T-helper 1 cell treated with Interleukin-12 subunit alpha and Interleukin-12 subunit beta and Interleukin-4 antibody, amounts not matched to agents 30 ng/mL and 1 ng/mL, for 36 hours (primary cell): ENCODE results near the gene SMC3. TPM values are rescaled to one million over a fixed set of nuclear protein-coding genes. Genes with fewer than 3 reads are reported as not detected.

Experiments
- intact Hi-C: fragments of 100-400 bp; cut with micrococcal nuclease; formaldehyde crosslinking; loops from one replicate; pipeline ENCODE4 v1.15.1; 2024
- total RNA-seq: library from RNA; stranded (reverse); gene quantifications from 2 replicates; pipeline ENCODE4 v1.2.3, GENCODE V29; 2022

The SMC3 gene
- total RNA-seq, 1 donor from 2014 or later = 68.6 TPM

GRCh38 chr10:110643653-110644597, 76.4 kb downstream of the SMC3 start, which contains the start of gene RBM20:
Gene RBM20 (plus strand): TSS chr10:110644336. CDS start chr10:110644455, 119 bp downstream.
- intact Hi-C loops = loop anchor here (2.0 kb wide), 1 partner anchor 29 kb away; no protein-coding TSS in a partner anchor

GRCh38 chr10:110644598-110645462, 77.3 kb downstream of the SMC3 start:
- intact Hi-C loops = no loop called here

- intact Hi-C loops = no loop called here
Measured at GRCh38 chr10:110646417-110647135, 79.1 kb downstream of the SMC3 start.

GRCh38 chr10:110647136-110647430, 79.6 kb downstream of the SMC3 start:
- intact Hi-C loops = no loop called here

- intact Hi-C loops = no loop called here
Measured at GRCh38 chr10:110648692-110649346, 81.3 kb downstream of the SMC3 start.

DNA sequence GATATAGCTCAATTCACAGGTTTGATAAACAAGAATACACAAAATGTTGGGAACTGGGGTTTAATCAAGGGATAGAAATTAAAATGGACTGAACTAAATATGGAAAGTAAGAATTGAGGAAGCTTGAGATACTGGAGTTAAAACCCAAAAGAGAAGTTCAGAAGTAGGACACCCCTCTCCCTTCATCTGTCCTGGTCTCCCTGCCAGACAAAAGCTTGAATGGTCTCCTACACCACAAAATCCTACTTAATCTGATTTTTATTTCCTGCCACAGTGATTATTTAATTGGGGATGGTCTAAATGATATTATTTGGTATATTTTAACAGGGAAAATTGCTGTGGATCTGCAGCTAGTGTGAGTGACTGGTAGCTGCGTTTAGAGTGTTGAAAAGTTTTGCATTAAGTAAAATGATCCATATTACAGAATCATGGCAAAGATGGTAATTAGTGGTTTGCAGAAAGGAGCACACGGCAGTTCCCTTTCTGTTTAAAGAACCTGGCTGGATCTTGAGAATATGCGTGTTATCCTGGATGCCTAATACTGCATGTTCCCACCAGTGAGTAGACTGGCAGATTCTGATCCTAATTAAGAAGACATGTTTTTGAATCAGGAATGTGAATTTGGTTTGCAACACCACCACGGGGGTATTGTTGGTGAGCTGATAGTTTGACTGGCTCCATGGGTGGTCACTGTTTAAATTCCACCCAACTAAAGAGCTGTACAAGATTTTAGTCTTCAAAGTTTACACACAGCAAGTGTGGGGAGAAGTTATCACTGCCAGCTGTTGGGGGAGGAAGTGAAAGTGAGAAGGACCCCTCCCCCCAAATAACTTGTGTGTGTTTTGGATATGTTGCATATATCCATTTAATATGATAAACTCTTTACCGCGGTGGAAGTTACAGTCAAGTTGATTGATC, 82.1 kb downstream of the SMC3 start:
- intact Hi-C loops = no loop called here

DNA sequence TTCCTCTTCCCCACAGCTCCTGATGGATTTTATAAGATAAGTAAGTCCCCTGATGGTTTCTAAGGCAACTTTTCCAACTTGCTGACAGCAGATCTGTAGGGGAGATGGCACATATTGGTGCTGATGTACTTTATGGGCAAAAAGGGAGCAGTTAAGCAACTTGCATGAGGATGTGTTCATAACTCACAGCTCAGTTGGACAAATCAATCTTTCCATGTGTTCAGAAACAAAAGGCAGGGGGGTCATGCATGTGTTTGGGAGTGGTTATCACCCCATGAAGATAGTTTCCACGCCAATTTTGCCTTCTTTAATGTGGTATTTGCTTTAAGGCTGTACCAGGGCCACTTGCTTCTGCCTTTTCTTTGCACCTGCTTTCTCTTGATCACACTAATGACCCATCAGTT, 82.8 kb downstream of the SMC3 start:
- intact Hi-C loops = no loop called here

DNA sequence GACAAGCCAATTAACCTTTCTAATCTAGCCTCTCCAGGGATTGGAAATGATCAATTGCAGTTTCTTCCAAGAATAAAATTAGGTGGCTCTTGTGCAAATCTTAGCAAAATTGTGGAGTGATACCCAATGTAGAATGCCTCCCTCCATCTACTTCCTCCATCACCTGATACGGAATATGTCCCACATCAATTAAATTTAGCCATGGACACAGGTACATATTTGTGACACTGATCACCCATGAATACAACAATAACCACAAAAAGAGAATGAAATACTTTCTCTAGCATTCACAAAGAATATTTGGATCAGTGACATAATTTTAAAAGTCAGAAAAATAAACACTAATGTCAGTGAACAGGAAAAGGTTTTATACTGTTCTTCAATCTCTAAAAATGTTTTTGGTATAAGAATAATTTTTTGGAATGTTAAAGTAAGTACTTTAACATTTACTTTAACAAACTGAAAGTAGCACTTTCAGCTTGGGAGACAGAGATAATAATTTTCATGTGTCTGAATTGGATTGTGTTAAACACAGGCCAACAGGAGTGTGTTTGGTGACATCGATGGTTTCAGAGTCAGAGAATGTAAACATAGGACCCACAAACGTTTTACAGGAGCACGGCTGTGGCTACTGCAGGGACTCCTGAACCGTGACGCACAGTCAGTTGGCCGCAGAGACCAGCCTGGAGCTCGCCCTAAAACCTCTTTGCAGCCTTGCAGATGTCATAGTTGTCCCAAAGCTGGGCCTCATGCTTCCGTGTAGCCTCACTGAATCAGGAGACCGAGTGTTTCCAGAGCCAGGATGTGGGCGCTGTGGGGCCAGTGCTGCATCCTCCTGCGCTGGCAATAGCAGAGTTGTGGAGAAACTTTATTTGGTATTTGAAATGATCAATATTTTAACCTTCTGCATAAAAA, 83.8 kb downstream of the SMC3 start:
- intact Hi-C loops = no loop called here

- intact Hi-C loops = no loop called here
Measured at GRCh38 chr10:110652475-110653118, 85.1 kb downstream of the SMC3 start.

Other genes with a start within 250 kb of the SMC3 start
- gene DUSP5, start 69.8 kb upstream of the SMC3 start, total RNA-seq = 131 and 132 TPM in 2 replicates
- 0.02 and 0.27 TPM in 2 replicates for gene RBM20, start 76.6 kb downstream of the SMC3 start, total RNA-seq